GM23248 (cell line): Measurements from ENCODE around the gene QSER1.

Source experiments
- EZH2 ChIP-seq: fragments of 200-600 bp; sonication (generic); IDR thresholded peaks from 2 replicates; pipeline ENCODE4 v1.6.1; 2018; ENCODE audit warnings: antibody characterized with exemption, mild to moderate bottlenecking; ENCODE audit not compliant: insufficient read depth, poor library complexity, severe bottlenecking
- EZH2phosphoT487 ChIP-seq: fragments of 200-600 bp; sonication (generic); IDR thresholded peaks from 2 replicates; pipeline ENCODE4 v1.6.1; 2018; ENCODE audit warnings: antibody characterized with exemption, moderate library complexity, mild to moderate bottlenecking, low read depth; ENCODE audit not compliant: insufficient read depth

DNA sequence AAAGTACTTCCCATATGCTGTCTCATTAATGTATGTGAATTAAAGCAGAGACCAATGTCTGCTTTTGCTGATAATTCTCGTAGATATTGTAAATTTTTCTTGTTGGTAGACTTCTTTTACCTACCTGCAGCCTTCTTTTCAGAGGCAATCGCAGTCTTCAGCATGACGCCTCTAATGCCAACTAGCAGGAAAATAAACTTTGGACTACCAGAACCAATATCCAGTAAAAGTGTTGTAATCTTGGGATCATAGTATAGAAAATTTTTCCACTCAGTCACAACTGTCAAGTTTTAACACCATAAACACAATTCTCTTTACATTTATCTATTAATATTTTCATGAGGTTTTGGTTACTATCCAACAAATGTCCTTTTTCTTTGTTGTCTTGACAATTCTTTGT is 125.4 kb downstream of the QSER1 start:
- TF ChIP-seq EZH2 (no peak), EZH2phosphoT487 (no peak)
